Measurements from ENCODE around the gene TOMM34. TPM values are rescaled to one million over a fixed set of nuclear protein-coding genes. Genes with fewer than 3 reads are reported as not detected.

Gene TOMM34
- total and polyA plus RNA-seq, 4 donors = 4.4 to 12.1 (median 7.8) TPM

GRCh38 chr20:44901974-44902373, 58.2 kb downstream of the TOMM34 start:
- no peak overlapping the region for H3K27ac ChIP-seq (ENCODE audit: low read depth in 1 of 2, low read length in 2 of 2)
- no peaks in the 10 kb centered on the region for H3K27me3 ChIP-seq (ENCODE audit: control insufficient read depth in 4 of 4, insufficient read depth in 4 of 4, low read length in 3 of 4)
- H3K4me3 ChIP-seq (ENCODE audit: low read depth in 1 of 3, low read length in 3 of 3) = no peak overlapping the region
- H3K4me1 ChIP-seq (ENCODE audit: control insufficient read depth in 4 of 4, insufficient read depth in 4 of 4, low read length in 3 of 4) = peaks cover 0 to 7% (median 1%) of the 10 kb centered on the region in 4 donors
- no peak for DNase-seq (ENCODE audit: low spot score)
- no peaks in the 10 kb centered on the region for H3K9me3 ChIP-seq (ENCODE audit: control insufficient read depth in 4 of 4, low read length in 3 of 4)
- 94% methylated on average over 2 of the region's 2 CpGs for WGBS
- H3K9ac ChIP-seq (ENCODE audit: low read depth in 1 of 2, low read length in 2 of 2) = no peak overlapping the region
- TF ChIP-seq HNF4A (conservative IDR thresholded peaks at IDR 0.05) (no peak), RXRA (IDR thresholded peaks at IDR 0.05) (no peak)
- peaks cover 5 to 52% (median 47%) of the 10 kb centered on the region in 4 donors for H3K36me3 ChIP-seq (ENCODE audit: control insufficient read depth in 4 of 4, insufficient read depth in 3 of 4, low read depth in 1 of 4, low read length in 3 of 4)

GRCh38 chr20:44900231-44900854, 59.9 kb downstream of the TOMM34 start:
- H3K4me1 ChIP-seq (ENCODE audit: control insufficient read depth in 4 of 4, insufficient read depth in 4 of 4, low read length in 3 of 4) = peaks cover 5 to 20% (median 7%) of the 10 kb centered on the region in 4 donors
- no peak for TF ChIP-seq GABPA (IDR thresholded peaks at IDR 0.05 in 1 of 2, conservative IDR thresholded peaks at IDR 0.05 in 1 of 2)
- TF ChIP-seq EGR1 (IDR thresholded peaks at IDR 0.05; ENCODE audit: low read depth in 2 of 2) = no peak
- TF ChIP-seq TAF1 (conservative IDR thresholded peaks at IDR 0.05) = no peak
- TF ChIP-seq REST (IDR thresholded peaks at IDR 0.05) = no peak
- TF ChIP-seq HNF4A (conservative IDR thresholded peaks at IDR 0.05) = no peak
- TF ChIP-seq SP1 (IDR thresholded peaks at IDR 0.05) = no peak
- no peak for TF ChIP-seq ATF3 (IDR thresholded peaks at IDR 0.05)
- TF ChIP-seq NR2F2 (IDR thresholded peaks at IDR 0.05) = no peak
- TF ChIP-seq CTCF (IDR thresholded peaks at IDR 0.05; ENCODE audit: low read depth, low read length, missing input control) = no peak
- no peak for TF ChIP-seq RAD21 (IDR thresholded peaks at IDR 0.05)
- no peak for TF ChIP-seq FOXA1 (IDR thresholded peaks at IDR 0.05)
- H3K27ac ChIP-seq (ENCODE audit: low read depth in 1 of 2, low read length in 2 of 2) = no peak overlapping the region
- 87% methylated on average over 5 of the region's 5 CpGs for WGBS
- no peak overlapping the region for H3K9ac ChIP-seq (ENCODE audit: low read depth in 1 of 2, low read length in 2 of 2)
- H3K27me3 ChIP-seq (ENCODE audit: control insufficient read depth in 4 of 4, insufficient read depth in 4 of 4, low read length in 3 of 4) = no peaks in the 10 kb centered on the region
- no peak overlapping the region for H3K4me3 ChIP-seq (ENCODE audit: low read depth in 1 of 3, low read length in 3 of 3)
- H3K9me3 ChIP-seq (ENCODE audit: control insufficient read depth in 4 of 4, low read length in 3 of 4) = no peaks in the 10 kb centered on the region
- H3K36me3 ChIP-seq (ENCODE audit: control insufficient read depth in 4 of 4, insufficient read depth in 3 of 4, low read depth in 1 of 4, low read length in 3 of 4) = peaks cover 5 to 37% (median 35%) of the 10 kb centered on the region in 4 donors
- DNase-seq (ENCODE audit: low spot score) = no peak

GRCh38 chr20:44897133-44897532, 63.1 kb downstream of the TOMM34 start:
- Histone ChIP-seq H3K4me3 (ENCODE audit: low read depth in 1 of 3, low read length in 3 of 3) (no peak overlapping the region), H3K9me3 (ENCODE audit: control insufficient read depth in 4 of 4, low read length in 3 of 4) (no peaks in the 10 kb centered on the region), H3K27me3 (ENCODE audit: control insufficient read depth in 4 of 4, insufficient read depth in 4 of 4, low read length in 3 of 4) (no peaks in the 10 kb centered on the region), H3K27ac (ENCODE audit: low read depth in 1 of 2, low read length in 2 of 2) (peak overlapping the region; percentile 17 to 49), H3K4me1 (ENCODE audit: control insufficient read depth in 4 of 4, insufficient read depth in 4 of 4, low read length in 3 of 4) (peaks cover 5 to 20% (median 9%) of the 10 kb centered on the region in 4 donors), H3K36me3 (ENCODE audit: control insufficient read depth in 4 of 4, insufficient read depth in 3 of 4, low read depth in 1 of 4, low read length in 3 of 4) (peaks cover 3 to 8% (median 7%) of the 10 kb centered on the region in 4 donors), H3K9ac (ENCODE audit: low read depth in 1 of 2, low read length in 2 of 2) (no peak overlapping the region)
- no peak for DNase-seq (ENCODE audit: low spot score)
- TF ChIP-seq JUND (IDR thresholded peaks at IDR 0.05) = no peak
- TF ChIP-seq, protein P1, sequence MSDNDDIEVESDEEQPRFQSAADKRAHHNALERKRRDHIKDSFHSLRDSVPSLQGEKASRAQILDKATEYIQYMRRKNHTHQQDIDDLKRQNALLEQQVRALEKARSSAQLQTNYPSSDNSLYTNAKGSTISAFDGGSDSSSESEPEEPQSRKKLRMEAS (IDR thresholded peaks at IDR 0.05) = no peak
- WGBS = 77% methylated on average over 1 of the region's 1 CpG
